HG02943 (cell line): ENCODE results near the gene INPP4B.
"Not testable (repeated sequence)": the region's sequence is repeated elsewhere in the genome, so short reads cannot be mapped to it uniquely, and the experiment has no call there.

Source experiments
- ATAC-seq: cut with Tn5 transposase; IDR thresholded peaks from one replicate; pipeline ENCODE4 v1.9.1; 2021; ENCODE audit warnings: mild to moderate bottlenecking, low read depth, moderate library complexity; ENCODE audit not compliant: unreplicated experiment

Gene INPP4B

DNA sequence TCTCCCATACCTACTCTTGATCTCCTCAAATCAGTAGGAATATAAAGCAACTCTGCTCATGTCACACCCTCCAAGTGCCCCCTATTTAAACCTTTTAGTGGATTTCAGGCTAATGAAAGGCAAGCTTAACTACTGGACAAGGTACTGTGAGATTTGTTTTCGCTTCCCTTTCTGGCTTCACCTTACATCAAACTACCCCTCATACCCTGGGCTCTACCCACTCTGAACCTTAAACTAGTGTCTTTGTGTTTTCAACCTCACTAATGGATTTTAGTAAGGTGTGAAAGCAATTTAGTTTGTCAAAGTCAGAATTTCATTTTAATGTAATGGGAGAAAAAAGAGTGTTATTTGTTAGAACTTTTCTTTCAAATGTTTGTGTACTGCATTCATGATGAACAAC lies 291.7 kb downstream of the INPP4B start:
- ATAC-seq, result no peak

DNA sequence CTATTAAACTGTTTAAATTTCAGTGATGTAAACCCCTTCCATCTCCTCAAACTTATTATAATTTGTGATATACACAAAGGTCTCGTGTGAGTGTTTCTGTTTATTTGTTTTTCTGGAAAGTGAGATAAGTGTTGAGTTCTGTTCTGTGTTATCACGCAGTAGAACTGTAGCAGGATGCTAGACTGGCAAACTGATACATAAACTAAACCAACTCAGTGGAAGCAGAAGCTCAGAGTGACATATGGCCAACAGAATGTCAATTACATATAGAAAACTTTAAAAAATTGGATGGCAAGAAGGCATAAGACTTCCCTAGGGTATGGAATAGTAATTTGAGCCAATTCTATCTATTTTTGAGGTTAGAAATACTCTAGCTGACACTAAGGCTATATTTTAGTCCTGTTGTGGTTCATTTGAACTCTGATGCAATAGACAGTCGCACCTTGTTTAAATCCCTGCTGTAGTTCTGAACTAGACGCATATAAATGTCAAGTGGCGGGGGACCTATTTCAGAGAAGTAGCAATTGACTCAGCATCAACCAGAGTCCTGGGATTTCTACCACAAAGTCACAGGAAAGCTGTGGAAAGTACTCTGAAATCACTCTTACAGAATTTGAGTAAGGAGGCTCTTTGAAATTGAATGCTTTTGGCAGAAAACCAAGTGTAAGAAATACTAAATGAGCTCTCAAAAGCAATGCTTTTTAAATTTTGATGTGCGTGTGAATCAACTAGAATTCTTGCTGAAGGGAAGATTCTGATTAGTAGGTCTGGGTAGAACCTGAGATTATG lies 294.4 kb downstream of the INPP4B start:
- ATAC-seq, result no peak

DNA sequence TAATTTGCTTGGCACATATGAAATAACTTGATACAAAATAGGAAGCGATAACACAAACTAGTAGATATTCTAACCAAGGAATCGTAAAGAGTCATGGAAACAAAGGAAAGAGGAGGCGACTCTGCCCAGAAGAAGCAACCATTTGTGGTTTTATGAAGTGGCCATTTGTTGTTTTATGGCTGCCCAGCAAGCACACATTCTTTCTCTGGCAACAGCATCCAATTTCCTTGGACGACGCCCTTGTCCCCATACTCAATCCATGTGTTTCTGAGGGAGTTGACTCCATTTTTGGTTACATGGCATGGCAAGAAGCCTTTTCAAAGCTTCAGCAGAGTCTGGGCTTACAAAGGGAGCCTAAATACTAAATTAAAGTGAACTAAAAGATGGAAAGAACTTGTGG lies 295.1 kb downstream of the INPP4B start:
- ATAC-seq, result no peak

DNA sequence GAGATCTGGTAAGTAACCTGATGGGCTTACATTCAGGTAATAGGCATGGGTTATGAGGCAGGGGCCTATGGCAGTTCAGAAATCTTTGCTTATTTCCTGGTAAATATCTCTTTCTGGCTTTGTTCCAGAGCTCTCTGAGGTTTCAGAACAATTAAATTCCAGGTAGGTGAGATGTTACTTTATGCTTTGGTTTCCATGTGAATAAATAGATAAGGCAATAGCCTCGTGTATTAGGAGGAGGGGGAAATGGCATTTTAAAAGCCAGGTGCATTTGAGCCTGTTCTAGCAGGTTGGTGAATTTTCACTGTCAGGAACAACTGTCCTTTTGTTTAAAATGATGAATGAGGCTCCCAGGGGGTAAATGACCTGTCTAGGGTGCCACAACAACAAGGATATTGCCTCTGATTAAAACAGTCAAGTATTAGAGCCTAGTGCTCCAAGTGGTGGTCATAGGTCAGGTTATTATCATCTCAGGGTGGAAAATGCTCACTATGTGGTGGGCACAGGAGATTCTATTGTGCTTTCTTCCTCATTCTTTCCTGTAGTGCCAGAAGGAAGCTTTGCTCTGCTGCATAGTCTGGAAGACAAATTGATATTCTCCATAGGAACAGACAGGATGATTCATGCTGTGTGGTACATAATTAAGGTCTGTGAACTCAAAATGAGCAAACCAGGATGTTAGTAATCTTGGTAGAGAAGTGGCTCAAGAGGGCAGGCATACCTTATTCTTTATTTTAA lies 296.2 kb downstream of the INPP4B start:
- no peak for ATAC-seq

DNA sequence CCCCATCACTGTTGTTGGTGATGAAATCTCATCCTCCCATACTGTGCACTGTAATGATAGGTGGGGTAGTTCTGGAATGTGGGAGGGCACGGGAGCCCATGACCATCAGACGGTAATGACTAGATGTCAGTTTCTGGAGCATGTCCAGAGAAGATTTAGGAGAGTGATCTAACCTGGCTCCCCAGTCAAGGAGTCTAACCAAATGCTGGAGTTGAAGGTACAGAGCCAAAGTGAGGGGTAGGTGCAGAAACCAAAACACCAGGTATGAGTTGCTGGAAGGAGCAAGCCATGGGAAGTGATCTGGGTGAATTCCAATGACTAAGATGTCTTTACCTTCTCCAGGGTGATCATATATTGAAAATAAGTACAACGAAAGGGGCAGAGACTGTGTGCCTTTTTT lies 296.9 kb downstream of the INPP4B start:
- ATAC-seq, result no peak

DNA sequence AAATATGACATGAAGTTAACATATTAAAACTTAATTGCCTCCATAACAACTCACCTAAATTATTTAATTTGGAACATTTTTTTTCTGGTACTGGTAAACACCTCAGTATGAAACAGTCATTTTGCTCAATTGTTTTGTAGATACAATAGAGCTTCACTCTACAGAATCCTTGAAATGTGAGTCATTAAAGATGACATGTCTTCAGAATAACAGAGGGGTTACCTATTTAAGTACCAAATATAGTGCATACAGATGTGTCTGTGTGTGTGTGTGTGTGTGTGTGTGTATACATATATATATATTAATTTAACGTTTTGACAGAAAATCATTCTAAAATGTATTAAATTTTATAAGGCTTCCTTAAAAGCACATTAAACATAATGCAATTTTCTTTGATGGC lies 297.6 kb downstream of the INPP4B start:
- no peak for ATAC-seq

DNA sequence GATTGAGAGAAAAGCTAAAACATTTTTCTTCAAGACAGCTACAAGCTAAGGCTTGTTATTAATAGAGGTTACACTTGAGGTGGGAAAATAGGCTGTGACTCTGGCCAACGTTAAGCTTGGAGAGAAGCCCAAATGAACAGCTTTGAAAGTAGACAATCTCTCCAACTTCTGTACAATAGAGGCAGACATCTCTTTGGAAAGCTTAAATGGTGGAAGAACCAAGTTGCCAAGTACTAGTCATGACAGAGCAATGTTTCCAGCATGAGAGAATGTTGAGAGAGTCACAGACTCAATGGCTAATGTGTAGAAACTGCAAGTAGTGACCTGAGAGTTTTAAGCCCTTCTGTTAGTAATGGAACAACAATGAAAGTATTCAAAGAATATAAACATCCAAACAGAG lies 298.1 kb downstream of the INPP4B start:
- ATAC-seq, result no peak

DNA sequence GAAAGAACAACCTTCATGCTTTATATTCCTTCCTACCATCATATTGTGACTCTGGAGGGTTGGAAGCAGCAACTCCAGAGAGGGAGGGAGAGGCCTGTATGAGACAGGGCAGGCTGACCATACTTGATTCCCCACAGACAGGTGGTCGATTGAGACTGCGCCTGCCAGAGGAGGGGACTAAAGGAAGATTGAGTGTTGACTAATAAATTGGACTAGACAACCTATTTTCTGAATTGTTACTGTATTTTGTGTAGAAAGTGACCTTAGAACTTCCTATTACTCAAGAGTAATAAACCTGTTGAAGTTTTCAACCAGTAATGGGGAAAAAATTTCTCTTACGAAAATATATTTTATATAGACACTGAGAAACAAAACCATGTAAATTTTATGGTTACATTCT lies 301.5 kb downstream of the INPP4B start:
- ATAC-seq, result no peak

DNA sequence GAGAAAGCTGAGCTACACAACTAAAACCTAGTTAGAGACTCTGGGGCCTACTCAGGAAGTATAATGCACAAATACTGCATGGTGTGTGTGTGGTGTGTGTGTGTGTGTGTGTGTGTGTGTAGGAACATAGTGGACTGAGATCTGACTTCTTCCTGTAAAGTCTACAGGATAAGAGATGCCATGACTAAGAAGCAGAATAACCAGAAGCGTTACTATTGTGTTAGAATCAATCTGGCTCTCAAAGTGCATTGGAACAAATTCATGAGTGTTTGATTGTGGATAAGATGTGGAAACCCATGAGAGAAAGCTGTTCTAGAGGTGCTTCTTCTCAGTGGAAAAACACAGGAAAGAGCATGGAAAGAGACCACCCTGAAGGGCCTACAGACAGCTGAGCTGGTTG lies 302.1 kb downstream of the INPP4B start:
- no peak for ATAC-seq

DNA sequence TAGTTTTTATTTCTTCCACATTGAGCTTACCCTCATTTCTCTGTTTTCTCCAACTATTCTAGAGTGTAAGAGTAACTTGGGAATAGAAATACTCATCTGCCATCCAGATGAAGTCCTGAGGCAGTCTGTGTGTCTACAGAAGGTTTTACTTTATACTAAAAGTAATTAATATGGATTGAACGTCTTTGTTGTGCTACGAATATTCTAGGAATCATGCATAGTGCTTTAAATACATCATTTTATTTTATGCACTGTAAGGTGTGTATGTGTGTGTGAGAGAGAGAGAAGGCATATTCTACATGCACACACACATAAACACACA lies 305.7 kb downstream of the INPP4B start:
- ATAC-seq, result no peak

DNA sequence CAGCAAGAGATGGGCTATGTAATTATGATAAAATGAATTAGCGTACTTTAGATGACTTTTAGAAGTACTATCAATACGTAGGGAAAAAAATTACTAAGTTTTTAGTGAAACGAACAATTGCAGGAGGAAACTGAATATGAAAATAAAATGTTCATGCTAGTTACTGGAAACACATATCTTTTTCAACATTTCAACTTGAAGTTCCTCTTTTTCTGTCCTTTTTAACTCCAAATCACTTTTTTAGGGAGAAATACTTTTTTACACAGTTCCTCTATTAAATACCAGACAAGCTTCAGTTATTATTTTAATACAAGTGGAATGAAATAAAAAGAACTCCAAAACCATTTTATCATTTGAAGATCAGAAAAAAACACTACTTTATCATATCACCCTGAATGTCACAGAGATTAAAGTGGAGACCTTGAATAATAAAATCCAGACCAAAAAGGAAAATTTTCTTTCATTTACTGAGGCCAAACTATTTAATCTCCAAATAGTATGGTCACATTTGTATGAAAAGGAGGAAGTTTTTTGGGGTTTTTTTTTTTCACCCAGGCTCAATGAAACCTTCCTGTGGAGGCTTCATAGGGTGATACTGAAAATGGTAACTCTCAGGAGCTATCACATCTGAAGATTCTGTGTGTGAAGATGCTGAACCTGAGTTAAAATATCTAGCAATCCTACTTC lies 306.2 kb downstream of the INPP4B start:
- no peak for ATAC-seq

DNA sequence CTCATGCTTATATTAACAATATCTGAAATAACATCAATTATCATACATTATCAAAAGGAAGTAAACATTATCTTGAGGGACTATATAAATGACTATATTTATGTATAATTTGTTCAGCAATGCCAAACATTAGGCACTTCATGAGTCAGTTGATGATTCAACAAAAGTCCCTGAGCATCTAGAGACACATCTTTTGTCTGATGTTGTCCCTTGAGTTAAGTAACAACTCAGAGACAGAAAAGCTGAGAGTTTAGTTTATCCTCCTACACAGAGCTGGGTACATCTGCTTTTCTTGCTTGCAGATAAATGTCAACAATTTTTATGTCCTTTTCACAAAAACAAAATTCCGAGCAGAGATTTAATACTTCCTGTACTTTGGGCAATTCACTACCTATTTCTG lies 311.1 kb downstream of the INPP4B start:
- no peak for ATAC-seq

DNA sequence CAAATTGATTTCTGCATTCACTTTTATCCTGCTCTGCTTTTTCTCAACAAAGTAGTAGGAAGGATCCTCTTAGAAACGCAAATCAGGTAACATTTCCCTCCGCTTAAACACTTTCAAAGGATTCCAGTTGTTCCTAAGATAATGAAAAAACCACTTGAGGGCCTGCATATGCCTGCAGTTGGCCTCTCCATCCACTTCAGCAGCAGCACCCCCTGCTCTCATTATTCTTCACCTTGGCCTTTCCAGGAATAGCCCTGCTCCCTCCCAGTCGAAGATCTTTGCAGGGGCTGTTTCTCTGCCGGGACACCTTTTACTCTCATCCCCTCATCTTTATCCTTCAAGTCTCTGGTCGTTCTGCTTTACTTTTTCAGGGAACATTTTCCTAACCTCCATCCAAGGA lies 314.0 kb downstream of the INPP4B start:
- ATAC-seq, result no peak

DNA sequence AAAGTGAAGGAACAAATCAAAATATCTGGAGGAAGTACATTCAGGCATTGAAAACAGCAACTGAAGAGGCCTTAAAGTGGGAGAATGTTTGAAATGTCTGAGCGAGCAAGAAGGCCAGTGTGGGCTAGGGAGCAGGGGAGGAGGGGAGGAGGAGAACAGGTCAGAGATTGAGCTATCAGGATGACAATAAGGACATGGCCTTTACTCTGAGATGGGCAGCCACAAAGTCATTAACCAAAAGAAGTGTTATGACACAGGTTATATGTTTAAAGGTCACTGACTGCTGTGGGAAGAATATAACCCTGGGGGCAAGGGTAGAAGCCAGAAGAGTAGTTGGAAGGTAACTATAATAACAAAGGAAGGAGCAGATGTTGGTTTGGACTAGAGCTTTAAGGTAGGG lies 315.4 kb downstream of the INPP4B start:
- ATAC-seq, result no peak

DNA sequence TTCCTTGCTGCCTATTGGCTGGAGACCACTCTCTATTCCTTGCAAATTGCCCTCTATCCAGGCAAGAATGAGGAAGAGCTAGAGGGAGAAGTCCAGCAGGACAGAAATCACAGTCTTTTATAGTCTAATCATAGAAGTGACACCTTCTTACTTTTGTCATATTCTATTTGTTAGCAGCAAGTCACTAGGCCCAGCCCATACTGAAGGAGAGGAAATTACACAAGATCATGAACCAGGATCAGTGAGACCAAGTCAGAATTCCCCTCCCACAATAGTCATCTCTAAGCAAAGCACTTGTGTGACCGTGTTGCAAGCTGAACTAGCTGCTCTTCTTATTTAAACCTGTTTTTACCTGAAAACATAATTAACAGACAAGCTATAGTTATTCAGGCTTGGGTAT lies 317.7 kb downstream of the INPP4B start:
- no peak for ATAC-seq

DNA sequence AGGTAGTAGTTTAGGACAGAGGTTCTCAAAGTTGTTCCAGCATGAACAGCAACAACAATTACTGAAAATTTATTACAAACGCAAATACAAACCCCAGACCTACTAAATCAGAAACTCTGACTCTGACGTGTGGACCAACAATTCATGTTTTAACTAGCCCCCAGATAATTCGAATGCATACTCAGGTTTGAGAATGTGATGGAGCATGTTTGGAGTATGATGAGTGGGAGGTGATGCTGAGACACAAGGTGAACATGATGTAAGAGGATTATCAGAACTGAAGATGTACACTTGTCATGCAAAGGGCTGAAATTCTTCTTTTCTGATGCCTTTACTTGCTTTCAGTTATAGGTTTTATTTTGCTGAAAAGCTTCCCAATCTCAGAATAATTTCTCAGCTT lies 323.0 kb downstream of the INPP4B start:
- no peak for ATAC-seq

DNA sequence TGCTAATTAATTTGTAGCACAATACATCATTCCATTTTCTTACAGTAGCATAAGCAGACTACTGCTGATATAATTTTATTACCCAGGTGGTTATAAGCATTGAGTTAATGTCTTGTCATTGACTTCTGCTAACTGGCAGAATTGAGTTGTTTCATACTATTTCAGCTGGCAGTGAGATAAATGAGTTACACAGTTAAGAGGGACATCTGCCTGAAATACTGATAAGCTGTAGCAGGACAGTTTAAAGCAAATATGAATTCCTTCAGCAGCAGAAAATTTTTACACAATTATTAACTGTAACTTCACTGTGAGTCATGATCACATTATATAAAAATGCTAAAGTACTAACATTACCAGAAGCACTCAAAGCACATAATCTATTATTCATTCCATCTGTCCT lies 326.8 kb downstream of the INPP4B start:
- no peak for ATAC-seq

DNA sequence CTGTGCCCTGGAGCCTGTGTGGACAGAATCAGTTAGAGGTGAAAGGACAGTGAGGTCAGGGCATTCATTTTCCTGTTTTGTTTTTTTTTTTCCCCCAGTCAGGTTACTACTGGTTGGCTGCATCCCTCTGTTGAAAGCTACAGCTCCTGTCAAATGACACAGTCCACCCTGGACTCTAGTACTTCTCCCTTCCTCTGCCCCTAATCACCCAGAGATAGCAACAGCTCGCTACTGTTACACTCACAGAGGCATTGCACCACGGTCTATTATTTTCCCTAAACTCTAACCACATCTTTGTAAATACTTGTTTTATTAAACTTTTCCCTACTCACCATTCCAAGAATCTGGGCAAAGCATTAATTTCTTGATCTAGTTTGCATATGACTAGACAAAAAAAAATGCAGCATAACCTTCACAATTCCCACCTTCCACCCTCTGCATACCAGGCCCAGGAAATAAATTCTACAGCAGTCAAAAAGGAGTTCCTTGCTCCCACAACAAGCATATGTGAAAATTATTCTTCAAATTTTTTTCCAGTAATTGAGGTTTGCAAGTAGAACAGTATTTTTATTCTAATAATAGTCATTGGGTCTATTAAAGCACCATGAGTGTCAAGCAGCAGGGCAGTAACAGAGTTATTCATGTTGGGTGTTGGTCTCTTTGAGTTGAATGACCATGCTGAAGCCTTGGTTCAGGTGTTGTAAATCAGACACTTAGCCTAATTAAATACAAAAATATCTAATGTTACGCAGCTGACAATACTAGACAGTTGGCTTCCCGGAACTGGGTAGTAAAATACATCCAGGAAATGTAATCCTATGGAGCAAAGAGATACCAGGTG lies 329.2 kb downstream of the INPP4B start:
- ATAC-seq, result no peak

DNA sequence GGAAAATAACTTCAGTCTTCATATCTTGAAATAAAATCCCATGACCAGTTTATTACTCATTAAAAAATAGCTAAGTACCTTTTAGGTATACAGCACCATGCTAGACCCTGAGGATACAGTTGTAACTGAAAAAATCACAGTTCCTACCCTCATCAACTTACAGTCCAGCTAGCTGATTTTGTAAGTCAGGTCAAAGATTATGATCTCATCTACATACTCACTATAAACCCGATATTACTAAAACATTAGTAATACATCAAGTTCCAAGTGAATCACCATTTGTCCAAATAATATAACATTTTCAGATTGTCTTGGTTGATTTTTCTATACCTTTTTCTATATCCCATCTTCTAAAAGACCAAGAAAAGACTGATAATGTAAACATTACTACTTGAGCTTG lies 333.9 kb downstream of the INPP4B start:
- ATAC-seq, result no peak

DNA sequence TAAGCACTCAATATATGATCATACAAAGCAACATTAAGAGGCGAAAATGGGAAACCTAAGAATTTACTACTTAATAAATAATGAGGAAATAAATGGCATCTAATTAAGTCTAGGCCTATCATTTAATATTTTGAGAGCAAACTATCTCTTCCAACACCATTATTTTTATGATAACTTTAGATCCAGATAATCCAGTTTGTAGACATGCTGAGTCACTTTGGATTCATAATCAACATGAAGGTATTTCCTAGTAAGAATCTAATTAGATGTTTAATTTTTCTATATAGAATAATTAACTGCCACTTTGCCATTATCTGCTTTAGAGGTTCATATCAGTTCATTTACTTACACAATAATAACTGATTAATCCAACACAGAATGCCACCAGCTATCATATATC lies 336.2 kb downstream of the INPP4B start:
- ATAC-seq, result no peak

DNA sequence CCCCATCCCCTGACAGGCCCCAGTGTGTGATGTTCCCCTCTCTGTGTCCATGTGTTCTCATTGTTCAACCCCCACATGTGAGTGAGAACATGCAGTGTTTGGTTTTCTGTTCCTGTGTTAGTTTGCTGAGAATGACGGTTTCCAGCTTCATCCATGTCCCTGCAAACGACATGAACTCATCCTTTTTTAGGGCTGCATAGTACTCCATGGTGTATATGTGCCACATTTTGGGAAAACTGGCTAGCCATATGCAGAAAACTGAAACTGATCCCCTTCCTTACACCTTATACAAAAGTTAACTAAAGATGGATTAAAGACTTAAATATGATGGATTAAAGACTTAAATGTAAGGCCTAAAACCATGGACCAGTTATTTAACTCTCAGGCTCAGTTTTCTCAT lies 336.7 kb downstream of the INPP4B start:
- not testable (repeated sequence) for ATAC-seq
